SK-N-SH (cell line): ENCODE results near the gene ADAP1. TPM values are rescaled to one million over a fixed set of nuclear protein-coding genes. Genes with fewer than 3 reads are reported as not detected.

ENCODE experiments used
- CTCF ChIA-PET: fragments of 300-600, 350-600 bp; formaldehyde crosslinking; extraction: SDS; loops from one replicate; lab custom pipeline; 2021; lab: Yijun Ruan, JAX
- POLR2A ChIA-PET: fragments of 350-600 bp; sonication (Branson Sonifier 250); formaldehyde crosslinking; extraction: SDS; loops from one replicate; lab custom pipeline; 2020; ENCODE audit warnings: antibody characterized with exemption, inconsistent platforms; lab: Yijun Ruan, JAX
- DNase-seq: peaks from one replicate; pipeline ENCODE4 v3.0.0; 2012
- H2AFZ ChIP-seq: fragments of 200-600 bp; sonication (generic); 2 replicates; pipeline ENCODE4 v1.8.1; 2016; ENCODE audit warnings: antibody characterized with exemption, mild to moderate bottlenecking, low read depth
- H3F3A ChIP-seq: fragments of 200-600 bp; sonication (generic); replicated peaks from 2 replicates; pipeline ENCODE3; 2016; ENCODE audit warnings: antibody characterized with exemption, mild to moderate bottlenecking; ENCODE audit not compliant: insufficient read depth
- H3K27ac ChIP-seq, 2 experiments: fragments of 200-500 bp in 1 of 2; fragments of 200-600 bp in 1 of 2; sonication (Bioruptor generic) in 1 of 2; sonication (generic), shearing (Covaris generic) in 1 of 2; 2 replicates each; pipeline versions ENCODE4 v1.5.1 to v1.6.1; 2014 to 2016; ENCODE audit warnings: low read depth in 2 of 2, inconsistent platforms in 1 of 2, low read length in 1 of 2, mild to moderate bottlenecking in 1 of 2, mixed read lengths in 1 of 2
- H3K27me3 ChIP-seq: fragments of 200-600 bp; sonication (generic), shearing (Covaris generic); 2 replicates; pipeline ENCODE4 v1.6.1; 2016; ENCODE audit warnings: mixed run types; ENCODE audit not compliant: insufficient read depth
- H3K36me3 ChIP-seq, 2 experiments: fragments of 200-500 bp in 1 of 2; fragments of 200-600 bp in 1 of 2; sonication (Bioruptor generic) in 1 of 2; sonication (generic) in 1 of 2; replicated peaks in 1 of 2; 2 replicates each; pipeline versions ENCODE3 to v1.5.1; 2014 to 2016; ENCODE audit warnings: low read length in 1 of 2, mild to moderate bottlenecking in 1 of 2; ENCODE audit not compliant: insufficient read depth in 2 of 2, control insufficient read depth in 1 of 2
- H3K4me1 ChIP-seq, 2 experiments: fragments of 200-500 bp in 1 of 2; fragments of 200-600 bp in 1 of 2; sonication (Bioruptor generic) in 1 of 2; sonication (generic), shearing (Covaris generic) in 1 of 2; 2 replicates each; pipeline versions ENCODE4 v1.5.1 to v1.6.1; 2014 to 2016; ENCODE audit warnings: low read depth in 1 of 2, low read length in 1 of 2, mixed run types in 1 of 2; ENCODE audit not compliant: insufficient read depth in 2 of 2, control insufficient read depth in 1 of 2
- H3K4me2 ChIP-seq: fragments of 200-600 bp; sonication (generic), shearing (Covaris generic); 2 replicates; pipeline ENCODE4 v1.6.1; 2017; ENCODE audit warnings: mixed run types
- H3K4me3 ChIP-seq, 2 experiments: fragments of 200-500 bp in 1 of 2; fragments of 200-600 bp in 1 of 2; sonication (Bioruptor generic) in 1 of 2; sonication (generic), shearing (Covaris generic) in 1 of 2; 2 replicates each; pipeline versions ENCODE4 v1.5.1 to v1.8.1; 2014 to 2016; ENCODE audit warnings: low read depth in 2 of 2, inconsistent platforms in 1 of 2, low read length in 1 of 2, mild to moderate bottlenecking in 1 of 2, mixed read lengths in 1 of 2, moderate library complexity in 1 of 2
- H3K79me2 ChIP-seq: fragments of 200-600 bp; sonication (generic); 2 replicates; pipeline ENCODE4 v1.8.1; 2017; ENCODE audit warnings: mild to moderate bottlenecking; ENCODE audit not compliant: insufficient read depth
- H3K9ac ChIP-seq: fragments of 200-600 bp; sonication (generic); 2 replicates; pipeline ENCODE4 v1.6.1; 2017; ENCODE audit warnings: mixed run types
- H3K9me2 ChIP-seq: fragments of 200-600 bp; sonication (generic); 2 replicates; pipeline ENCODE4 v1.6.1; 2017; ENCODE audit warnings: mixed run types
- H3K9me3 ChIP-seq: fragments of 200-600 bp; sonication (generic); 2 replicates; pipeline ENCODE4 v1.6.1; 2017; ENCODE audit warnings: mixed run types, mild to moderate bottlenecking, moderate library complexity
- H4K20me1 ChIP-seq: fragments of 200-600 bp; sonication (generic); 2 replicates; pipeline ENCODE4 v1.6.1; 2017; ENCODE audit warnings: mild to moderate bottlenecking, mixed run types; ENCODE audit not compliant: insufficient read depth
- CHD2 ChIP-seq: fragments of 150-350 bp; IDR thresholded peaks from 2 replicates; pipeline ENCODE4 v1.6.1; 2018; ENCODE audit warnings: low read length; ENCODE audit not compliant: partially characterized antibody
- FOSL2 ChIP-seq: IDR thresholded peaks from 2 replicates; pipeline ENCODE4 v1.4.0; 2012; ENCODE audit warnings: low read depth, mild to moderate bottlenecking, moderate library complexity, borderline replicate concordance
- FOXJ3 ChIP-seq: sonication (generic); formaldehyde crosslinking; IDR thresholded peaks from 2 replicates; pipeline ENCODE4 v1.5.1; 2020; ENCODE audit warnings: mild to moderate bottlenecking, missing genetic modification reagents
- FOXM1 ChIP-seq: IDR thresholded peaks from 2 replicates; pipeline ENCODE4 v1.4.0; 2012; ENCODE audit warnings: low read depth, mild to moderate bottlenecking
- MEF2A ChIP-seq: IDR thresholded peaks from 2 replicates; pipeline ENCODE4 v1.4.0; 2012; ENCODE audit warnings: low read depth, borderline replicate concordance
- MXI1 ChIP-seq: IDR thresholded peaks from 2 replicates; pipeline ENCODE4 v1.6.1; 2012; ENCODE audit warnings: mild to moderate bottlenecking, low read depth, low read length, improper control_type of control experiment
- PBX3 ChIP-seq: IDR thresholded peaks from 2 replicates; pipeline ENCODE4; 2012
- POLR2AphosphoS5 ChIP-seq: IDR thresholded peaks from 2 replicates; pipeline ENCODE4 v1.6.1; 2012; ENCODE audit warnings: low read depth, low read length
- RAD21 ChIP-seq: IDR thresholded peaks from 2 replicates; pipeline ENCODE4 v1.6.1; 2012; ENCODE audit warnings: mild to moderate bottlenecking, low read length
- RCOR1 ChIP-seq: fragments of 150-350 bp; IDR thresholded peaks from 2 replicates; pipeline ENCODE4 v1.6.1; 2017; ENCODE audit warnings: antibody characterized with exemption, low read length
- RXRA ChIP-seq: IDR thresholded peaks from 2 replicates; pipeline ENCODE4 v1.4.0; 2012; ENCODE audit warnings: low read depth, mild to moderate bottlenecking, borderline replicate concordance
- SMC3 ChIP-seq: IDR thresholded peaks from 2 replicates; pipeline ENCODE4 v1.6.1; 2012; ENCODE audit warnings: low read depth, low read length, improper control_type of control experiment
- TAF1 ChIP-seq: IDR thresholded peaks from 2 replicates; pipeline ENCODE4 v1.6.1; 2012; ENCODE audit warnings: low read depth, mild to moderate bottlenecking, low read length, moderate library complexity, borderline replicate concordance
- TCF12 ChIP-seq: IDR thresholded peaks from 2 replicates; pipeline ENCODE4 v1.4.0; 2012
- YY1 ChIP-seq: IDR thresholded peaks from 2 replicates; pipeline ENCODE4 v1.4.0; 2012; ENCODE audit warnings: low read depth, mild to moderate bottlenecking
- WGBS: methylation state at CpG from one replicate; pipeline ENCODE4 v1.1.6; 2017; ENCODE audit warnings: low lambda C conversion rate; 5-methylcytosine and 5-hydroxymethylcytosine counted together
- polyA plus RNA-seq, 3 experiments: library from polyadenylated mRNA; depleted of rRNA; stranded (reverse); fragments of >200 nt; gene quantifications; 2 replicates each; pipeline ENCODE4 v1.2.3, GENCODE V29; 2012
- TF ChIP-seq, protein P1 (sequence below): fragments of 200-600 bp; sonication (generic); IDR thresholded peaks from 2 replicates; pipeline ENCODE4 v1.6.1; 2017; ENCODE audit warnings: antibody characterized with exemption, mild to moderate bottlenecking, moderate library complexity
- TF ChIP-seq, protein P2 (sequence below): IDR thresholded peaks from 2 replicates; pipeline ENCODE4 v1.4.0; 2012; ENCODE audit warnings: low read depth, borderline replicate concordance
- TF ChIP-seq, protein P3 (sequence below): fragments of 150-350 bp; IDR thresholded peaks from 2 replicates; pipeline ENCODE4 v1.6.1; 2016; ENCODE audit warnings: mild to moderate bottlenecking, low read depth, low read length

Gene ADAP1
- polyA plus RNA-seq, 1 of the 3 experiments (the other 2 are of a cell fraction), result 3.2 TPM

DNA sequence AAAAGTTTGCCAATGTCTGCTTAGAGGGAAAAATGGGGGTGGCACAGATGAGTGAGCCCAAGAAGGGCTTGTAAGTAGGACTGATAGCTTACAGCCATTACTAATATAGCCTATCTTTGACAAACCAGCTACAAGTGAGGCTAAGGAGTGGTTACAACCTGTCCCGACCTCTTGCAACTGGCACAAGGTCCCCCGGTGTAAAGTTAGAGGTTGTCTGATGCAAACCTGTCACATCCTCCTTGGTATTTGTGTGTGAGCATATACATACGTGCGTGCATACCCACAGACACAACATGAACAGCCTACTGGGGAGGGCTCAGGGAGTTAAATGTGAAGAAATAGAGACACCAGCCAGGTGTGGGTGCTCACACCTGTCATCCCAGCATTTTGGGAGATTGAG is 14.6 kb downstream of the ADAP1 start:
- no peak overlapping the region for H2AFZ ChIP-seq
- no peaks in the 10 kb centered on the region for H3K79me2 ChIP-seq
- no peak overlapping the region for H3K27ac ChIP-seq
- H3K4me1 ChIP-seq, result 0 out of 4 replicates have a peak, but pooled peaks cover 0 to 5% of the 10 kb centered on the region in 2 experiments
- TF ChIP-seq, protein P1, sequence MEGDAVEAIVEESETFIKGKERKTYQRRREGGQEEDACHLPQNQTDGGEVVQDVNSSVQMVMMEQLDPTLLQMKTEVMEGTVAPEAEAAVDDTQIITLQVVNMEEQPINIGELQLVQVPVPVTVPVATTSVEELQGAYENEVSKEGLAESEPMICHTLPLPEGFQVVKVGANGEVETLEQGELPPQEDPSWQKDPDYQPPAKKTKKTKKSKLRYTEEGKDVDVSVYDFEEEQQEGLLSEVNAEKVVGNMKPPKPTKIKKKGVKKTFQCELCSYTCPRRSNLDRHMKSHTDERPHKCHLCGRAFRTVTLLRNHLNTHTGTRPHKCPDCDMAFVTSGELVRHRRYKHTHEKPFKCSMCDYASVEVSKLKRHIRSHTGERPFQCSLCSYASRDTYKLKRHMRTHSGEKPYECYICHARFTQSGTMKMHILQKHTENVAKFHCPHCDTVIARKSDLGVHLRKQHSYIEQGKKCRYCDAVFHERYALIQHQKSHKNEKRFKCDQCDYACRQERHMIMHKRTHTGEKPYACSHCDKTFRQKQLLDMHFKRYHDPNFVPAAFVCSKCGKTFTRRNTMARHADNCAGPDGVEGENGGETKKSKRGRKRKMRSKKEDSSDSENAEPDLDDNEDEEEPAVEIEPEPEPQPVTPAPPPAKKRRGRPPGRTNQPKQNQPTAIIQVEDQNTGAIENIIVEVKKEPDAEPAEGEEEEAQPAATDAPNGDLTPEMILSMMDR, result no peak
- TF ChIP-seq MXI1 (no peak), TCF12 (no peak), RCOR1 (no peak), FOXM1 (no peak), FOXJ3 (CRISPR knock-in tag) (no peak), RAD21 (no peak), CHD2 (no peak), SMC3 (no peak), FOSL2 (no peak), YY1 (no peak), TAF1 (no peak), POLR2AphosphoS5 (no peak), MEF2A (no peak), RXRA (no peak), PBX3 (no peak)
- TF ChIP-seq, protein P2, sequence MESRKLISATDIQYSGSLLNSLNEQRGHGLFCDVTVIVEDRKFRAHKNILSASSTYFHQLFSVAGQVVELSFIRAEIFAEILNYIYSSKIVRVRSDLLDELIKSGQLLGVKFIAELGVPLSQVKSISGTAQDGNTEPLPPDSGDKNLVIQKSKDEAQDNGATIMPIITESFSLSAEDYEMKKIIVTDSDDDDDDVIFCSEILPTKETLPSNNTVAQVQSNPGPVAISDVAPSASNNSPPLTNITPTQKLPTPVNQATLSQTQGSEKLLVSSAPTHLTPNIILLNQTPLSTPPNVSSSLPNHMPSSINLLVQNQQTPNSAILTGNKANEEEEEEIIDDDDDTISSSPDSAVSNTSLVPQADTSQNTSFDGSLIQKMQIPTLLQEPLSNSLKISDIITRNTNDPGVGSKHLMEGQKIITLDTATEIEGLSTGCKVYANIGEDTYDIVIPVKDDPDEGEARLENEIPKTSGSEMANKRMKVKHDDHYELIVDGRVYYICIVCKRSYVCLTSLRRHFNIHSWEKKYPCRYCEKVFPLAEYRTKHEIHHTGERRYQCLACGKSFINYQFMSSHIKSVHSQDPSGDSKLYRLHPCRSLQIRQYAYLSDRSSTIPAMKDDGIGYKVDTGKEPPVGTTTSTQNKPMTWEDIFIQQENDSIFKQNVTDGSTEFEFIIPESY, result no peak
- TF ChIP-seq, protein P3, sequence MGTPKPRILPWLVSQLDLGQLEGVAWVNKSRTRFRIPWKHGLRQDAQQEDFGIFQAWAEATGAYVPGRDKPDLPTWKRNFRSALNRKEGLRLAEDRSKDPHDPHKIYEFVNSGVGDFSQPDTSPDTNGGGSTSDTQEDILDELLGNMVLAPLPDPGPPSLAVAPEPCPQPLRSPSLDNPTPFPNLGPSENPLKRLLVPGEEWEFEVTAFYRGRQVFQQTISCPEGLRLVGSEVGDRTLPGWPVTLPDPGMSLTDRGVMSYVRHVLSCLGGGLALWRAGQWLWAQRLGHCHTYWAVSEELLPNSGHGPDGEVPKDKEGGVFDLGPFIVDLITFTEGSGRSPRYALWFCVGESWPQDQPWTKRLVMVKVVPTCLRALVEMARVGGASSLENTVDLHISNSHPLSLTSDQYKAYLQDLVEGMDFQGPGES, result no peak
- no peak overlapping the region for H3K9ac ChIP-seq
- no peak for DNase-seq
- ChIA-PET POLR2A (no interaction called here), CTCF (no interaction called here)
- no peaks in the 10 kb centered on the region for H3K27me3 ChIP-seq
- WGBS, result 81% methylated on average over 4 of the region's 4 CpGs
- H3K9me2 ChIP-seq, result no peaks in the 10 kb centered on the region
- no peaks in the 10 kb centered on the region for H4K20me1 ChIP-seq
- peaks cover 8% of the 10 kb centered on the region for H3F3A ChIP-seq
- H3K36me3 ChIP-seq, result no peaks in the 10 kb centered on the region
- no peak overlapping the region for H3K4me3 ChIP-seq
- H3K9me3 ChIP-seq, result peaks cover 5% of the 10 kb centered on the region; the same call in 1 of the 2 replicates
- no peak overlapping the region for H3K4me2 ChIP-seq
